Effector memory CD4-positive, alpha-beta T cell (primary cell): ENCODE results near the gene ZMYM3.

Experiments used
- DNase-seq, 3 donors: peaks; one replicate each; pipeline ENCODE4 v3.0.0-alpha.2; 2020
- H3K27ac ChIP-seq: 2 replicates; pipeline ENCODE4 v1.7.0; 2013; ENCODE audit warnings: mild to moderate bottlenecking, low read length, moderate library complexity; ENCODE audit not compliant: insufficient read depth, poor library complexity, severe bottlenecking
- H3K27me3 ChIP-seq: replicated peaks from 2 replicates; pipeline ENCODE4 v1.7.0; 2013; ENCODE audit warnings: mild to moderate bottlenecking, low read length; ENCODE audit not compliant: insufficient read depth, control insufficient read depth, poor library complexity, severe bottlenecking
- H3K36me3 ChIP-seq: 2 replicates; pipeline ENCODE4 v1.7.0; 2013; ENCODE audit warnings: mild to moderate bottlenecking, low read length, moderate library complexity; ENCODE audit not compliant: control insufficient read depth, insufficient read depth
- H3K4me1 ChIP-seq: 2 replicates; pipeline ENCODE4 v1.7.0; 2013; ENCODE audit warnings: low read length, mild to moderate bottlenecking; ENCODE audit not compliant: control insufficient read depth, insufficient read depth, poor library complexity, severe bottlenecking
- H3K4me3 ChIP-seq: 2 replicates; pipeline ENCODE4 v1.7.0; 2013; ENCODE audit warnings: low read length, low read depth, mild to moderate bottlenecking; ENCODE audit not compliant: insufficient read depth, poor library complexity, severe bottlenecking
- H3K9me3 ChIP-seq: 2 replicates; pipeline ENCODE4 v1.7.0; 2013; ENCODE audit warnings: mild to moderate bottlenecking, low read length, moderate library complexity; ENCODE audit not compliant: control insufficient read depth

The ZMYM3 gene

DNA sequence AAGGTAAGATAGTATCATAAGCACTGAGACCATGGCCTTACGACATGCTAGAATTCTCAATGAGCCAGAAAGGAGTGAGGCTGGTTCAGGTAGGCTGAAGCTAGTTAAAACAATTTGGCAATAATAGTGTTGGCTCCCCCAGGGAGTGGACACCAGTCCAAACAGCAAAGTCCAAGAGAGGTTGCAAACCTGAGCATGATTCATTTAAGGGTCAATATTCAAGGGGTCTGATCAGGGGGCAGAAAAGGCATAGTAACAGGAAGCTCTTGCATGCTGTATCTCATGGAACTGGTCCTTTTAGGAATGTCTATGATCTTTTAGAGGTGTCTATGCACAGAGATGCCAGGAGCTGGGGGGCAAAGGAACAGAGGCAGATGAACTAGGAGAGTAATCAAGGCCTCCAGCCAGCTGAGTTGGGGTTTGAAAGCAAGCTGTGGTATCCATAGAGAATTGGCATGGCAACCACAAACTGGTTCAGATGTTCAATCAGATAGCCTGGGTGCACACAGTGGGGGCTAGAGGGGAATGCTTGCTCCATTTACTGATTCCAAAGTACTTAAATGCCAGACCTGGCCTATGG lies 25.8 kb downstream of the ZMYM3 start:
- Histone ChIP-seq H3K4me1 (no peaks in the 10 kb centered on the region), H3K9me3 (no peaks in the 10 kb centered on the region), H3K36me3 (no peaks in the 10 kb centered on the region), H3K27me3 (no peaks in the 10 kb centered on the region), H3K27ac (no peak overlapping the region), H3K4me3 (no peak overlapping the region)
- no peak for DNase-seq

GRCh38 chrX:71227370-71228062 lies 26.4 kb downstream of the ZMYM3 start:
- no peak for DNase-seq
- Histone ChIP-seq H3K27me3 (no peaks in the 10 kb centered on the region), H3K4me3 (no peak overlapping the region), H3K36me3 (no peaks in the 10 kb centered on the region), H3K9me3 (no peaks in the 10 kb centered on the region), H3K27ac (no peak overlapping the region), H3K4me1 (no peaks in the 10 kb centered on the region)

DNA sequence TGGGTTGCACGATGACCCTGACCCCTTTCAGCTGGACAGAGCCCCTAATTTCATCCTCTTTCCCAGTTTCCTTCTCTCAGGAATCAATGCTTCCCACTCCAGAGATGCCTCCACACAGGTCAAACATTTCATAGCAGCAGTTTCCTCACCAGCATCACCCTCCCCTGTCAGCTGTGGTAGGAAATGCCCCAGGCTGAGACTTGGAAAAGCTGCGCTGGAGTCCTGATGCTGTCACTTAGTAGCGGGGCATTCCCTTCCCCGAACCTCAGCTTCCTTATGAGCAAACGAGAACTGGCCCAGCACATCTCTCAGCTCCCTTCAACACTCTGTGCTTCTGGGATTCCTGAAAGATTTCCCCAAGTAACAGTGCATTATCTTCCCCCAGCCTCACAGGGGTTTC lies 28.3 kb downstream of the ZMYM3 start:
- DNase-seq: no peak
- H3K27me3 ChIP-seq: no peaks in the 10 kb centered on the region

GRCh38 chrX:71225009-71225408 lies 28.9 kb downstream of the ZMYM3 start:
- Histone ChIP-seq H3K27ac (no peak overlapping the region), H3K27me3 (no peaks in the 10 kb centered on the region), H3K36me3 (no peaks in the 10 kb centered on the region), H3K4me1 (no peaks in the 10 kb centered on the region), H3K4me3 (no peak overlapping the region), H3K9me3 (no peaks in the 10 kb centered on the region)
- no peak for DNase-seq

More for the DNA sequence above, 28.3 kb downstream of the ZMYM3 start:
- H3K4me3 ChIP-seq: no peak overlapping the region
- no peaks in the 10 kb centered on the region for H3K9me3 ChIP-seq
- H3K27ac ChIP-seq: no peak overlapping the region
- no peaks in the 10 kb centered on the region for H3K4me1 ChIP-seq
- no peaks in the 10 kb centered on the region for H3K36me3 ChIP-seq

GRCh38 chrX:71224098-71224708 lies 29.7 kb downstream of the ZMYM3 start:
- Histone ChIP-seq H3K4me1 (no peaks in the 10 kb centered on the region), H3K4me3 (no peak overlapping the region), H3K27ac (no peak overlapping the region), H3K36me3 (no peaks in the 10 kb centered on the region), H3K27me3 (no peaks in the 10 kb centered on the region), H3K9me3 (no peaks in the 10 kb centered on the region)
- DNase-seq: no peak

GRCh38 chrX:71222929-71223328 lies 31.0 kb downstream of the ZMYM3 start, which contains the start of gene GJB1:
Gene GJB1, plus strand, starts transcription at chrX:71223224. Its CDS starts 484 bp downstream, at chrX:71223708.
- no peaks in the 10 kb centered on the region for H3K9me3 ChIP-seq
- no peak for DNase-seq
- H3K4me3 ChIP-seq: no peak within 1 kb of the TSS
- no peak within 1 kb of the TSS for H3K27ac ChIP-seq
- no peaks in the 10 kb centered on the region for H3K4me1 ChIP-seq
- H3K27me3 ChIP-seq: no peaks in the 10 kb centered on the region
- no peaks in the 10 kb centered on the region for H3K36me3 ChIP-seq

GRCh38 chrX:71221145-71221544 lies 32.8 kb downstream of the ZMYM3 start:
- Histone ChIP-seq H3K4me3 (no peak overlapping the region), H3K4me1 (no peaks in the 10 kb centered on the region), H3K27me3 (no peaks in the 10 kb centered on the region), H3K36me3 (no peaks in the 10 kb centered on the region), H3K27ac (no peak overlapping the region), H3K9me3 (no peaks in the 10 kb centered on the region)
- DNase-seq: no peak

DNA sequence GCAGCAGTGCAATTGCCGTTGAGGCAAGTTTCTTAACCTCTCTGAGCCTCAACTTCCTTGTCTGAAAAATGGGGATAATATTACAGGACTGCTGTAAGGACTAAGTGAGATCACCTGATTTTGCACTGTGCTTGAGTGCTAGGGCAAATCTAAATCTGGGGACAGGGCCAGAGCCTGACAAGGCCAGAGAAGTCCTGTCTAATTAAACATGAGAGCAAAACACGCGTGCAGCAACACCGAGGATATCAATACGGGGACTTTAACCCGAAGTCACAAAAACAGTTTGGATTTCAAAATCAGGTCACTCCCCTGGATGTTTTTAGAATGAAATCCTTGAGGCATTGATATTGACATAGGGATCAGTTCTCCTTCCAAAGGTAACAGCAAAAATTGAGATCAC lies 36.6 kb downstream of the ZMYM3 start:
- Histone ChIP-seq H3K4me3 (no peak overlapping the region), H3K27me3 (no peaks in the 10 kb centered on the region), H3K4me1 (no peaks in the 10 kb centered on the region), H3K9me3 (no peaks in the 10 kb centered on the region), H3K36me3 (no peaks in the 10 kb centered on the region), H3K27ac (no peak overlapping the region)
- DNase-seq: no peak

DNA sequence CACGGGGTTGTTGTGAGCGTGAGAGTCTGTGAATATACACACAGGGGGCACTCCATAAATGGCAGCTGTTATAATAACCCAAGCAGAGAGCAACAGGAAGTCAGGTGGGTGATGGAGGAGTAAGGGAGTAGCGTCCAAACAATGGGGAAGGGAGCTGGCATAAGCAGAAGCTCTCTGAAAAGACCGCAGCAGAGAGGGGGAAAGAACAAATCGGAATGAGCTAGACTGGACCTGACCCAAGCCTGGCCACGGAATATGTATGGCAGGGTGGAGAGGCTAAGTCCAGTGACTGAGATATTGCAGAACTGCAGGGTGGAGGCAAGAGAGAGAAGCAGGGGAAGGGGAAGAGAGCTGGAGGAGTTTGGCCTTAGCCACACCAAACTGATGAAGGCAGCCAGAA lies 37.5 kb downstream of the ZMYM3 start:
- Histone ChIP-seq H3K4me1 (no peaks in the 10 kb centered on the region), H3K27ac (no peak overlapping the region), H3K4me3 (no peak overlapping the region), H3K27me3 (no peaks in the 10 kb centered on the region), H3K9me3 (no peaks in the 10 kb centered on the region), H3K36me3 (no peaks in the 10 kb centered on the region)
- DNase-seq: no peak

- Histone ChIP-seq H3K4me1 (no peaks in the 10 kb centered on the region), H3K27ac (no peak overlapping the region), H3K36me3 (no peaks in the 10 kb centered on the region), H3K4me3 (no peak overlapping the region), H3K27me3 (no peaks in the 10 kb centered on the region), H3K9me3 (no peaks in the 10 kb centered on the region)
- DNase-seq: no peak
Observed at GRCh38 chrX:71215338-71215912, 38.5 kb downstream of the ZMYM3 start.
